ACC112 (cell line): Measurements from ENCODE around the gene SLC7A8.
A peak's percentile ranks its signal among the peaks of the same experiment; 100 is the strongest.
"Not testable (repeated sequence)": the region's sequence is repeated elsewhere in the genome, so short reads cannot be mapped to it uniquely, and the experiment has no call there.

Experiments
- H2AFZ ChIP-seq: fragments of 200-600 bp; sonication (generic); one replicate; pipeline ENCODE4 v1.6.0; 2017; ENCODE audit warnings: antibody characterized with exemption, low read length; ENCODE audit not compliant: unreplicated experiment
- H3K27ac ChIP-seq: fragments of 200-600 bp; sonication (generic); 2 replicates; pipeline ENCODE4 v1.5.1; 2014; ENCODE audit warnings: low read depth, mild to moderate bottlenecking, antibody characterized with exemption, low read length, moderate library complexity
- H3K27me3 ChIP-seq: fragments of 200-600 bp; sonication (generic); 2 replicates; pipeline ENCODE4 v1.6.1; 2014; ENCODE audit warnings: mild to moderate bottlenecking, antibody characterized with exemption, low read length, moderate library complexity, mixed read lengths; ENCODE audit not compliant: insufficient read depth
- H3K36me3 ChIP-seq: fragments of 200-600 bp; sonication (generic); 2 replicates; pipeline ENCODE4 v1.6.1; 2016; ENCODE audit warnings: mild to moderate bottlenecking, antibody characterized with exemption, low read length, moderate library complexity, mixed read lengths; ENCODE audit not compliant: insufficient read depth
- H3K4me1 ChIP-seq: fragments of 200-600 bp; sonication (generic); one replicate; pipeline ENCODE4 v1.6.1; 2016; ENCODE audit warnings: low read length, mixed read lengths; ENCODE audit not compliant: insufficient read depth, unreplicated experiment, control insufficient read depth
- H3K4me3 ChIP-seq: fragments of 200-600 bp; sonication (generic); 2 replicates; pipeline ENCODE4 v1.5.1; 2014; ENCODE audit warnings: mild to moderate bottlenecking, low read depth, low read length
- H3K79me2 ChIP-seq: fragments of 200-600 bp; sonication (generic); one replicate; pipeline ENCODE4 v1.6.0; 2016; ENCODE audit warnings: low read length; ENCODE audit not compliant: control insufficient read depth, unreplicated experiment, insufficient read depth

Gene SLC7A8

DNA sequence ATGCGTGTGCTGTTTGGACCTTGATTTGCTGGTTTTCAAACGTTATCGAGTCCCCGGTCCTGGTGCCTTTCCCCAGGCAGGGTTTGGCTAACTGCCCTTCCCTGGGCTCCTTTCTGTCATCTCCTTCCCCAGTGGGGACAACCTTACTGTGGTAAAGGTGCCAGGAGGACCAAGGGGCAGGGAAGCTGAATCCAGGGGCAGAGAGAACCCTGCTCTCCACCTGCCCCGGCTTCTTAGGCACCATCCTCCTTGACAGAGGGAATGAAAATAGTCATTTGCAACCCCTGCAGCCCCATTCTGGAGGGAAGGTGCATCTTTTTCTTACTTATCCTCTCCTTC, 69.4 kb downstream of the SLC7A8 start:
- peaks cover 33% of the 10 kb centered on the region for H3K4me1 ChIP-seq
- H3K4me3 ChIP-seq, result no peak overlapping the region
- H3K27ac ChIP-seq, result peak overlapping the region; percentile 94
- H2AFZ ChIP-seq, result peak overlapping the region; percentile 39
- H3K36me3 ChIP-seq, result no peaks in the 10 kb centered on the region
- H3K79me2 ChIP-seq, result no peaks in the 10 kb centered on the region
- H3K27me3 ChIP-seq, result no peaks in the 10 kb centered on the region

DNA sequence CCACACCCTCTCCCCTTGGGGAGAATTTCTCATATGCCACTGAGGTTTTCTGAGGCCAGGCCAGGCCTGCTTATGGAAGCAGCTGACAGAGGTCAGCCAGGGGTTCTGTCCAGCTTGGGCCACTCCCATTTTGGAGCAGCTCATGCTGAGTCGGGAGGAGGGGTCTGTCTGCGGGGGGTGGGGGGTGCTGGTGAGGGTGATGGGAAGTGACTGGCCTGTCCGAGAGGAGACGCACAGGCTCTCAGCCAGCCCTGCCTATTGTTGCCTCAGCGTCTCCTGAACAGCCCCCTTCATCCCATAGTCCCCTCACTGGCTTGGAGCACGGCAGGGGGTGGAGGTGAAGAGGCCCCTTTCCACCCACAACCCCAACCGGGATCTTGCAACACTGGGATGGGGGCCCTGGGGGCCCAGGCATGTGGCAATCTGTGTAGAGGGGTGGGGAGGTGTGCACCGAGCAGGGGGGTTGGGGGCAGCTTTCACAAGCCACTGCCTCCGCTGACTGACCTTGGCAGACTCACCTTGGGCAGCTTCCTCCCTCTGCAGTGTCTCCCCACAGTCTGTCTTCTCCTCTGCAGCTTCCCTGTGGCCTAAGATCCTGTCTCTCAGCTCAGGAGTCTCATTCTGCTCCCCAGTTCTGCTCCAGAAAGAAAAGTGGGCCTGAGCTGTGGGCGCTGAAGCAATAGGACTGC, 69.9 kb downstream of the SLC7A8 start:
- Histone ChIP-seq H3K27ac (peak overlapping the region; percentile 94), H3K4me3 (no peak overlapping the region), H3K27me3 (no peaks in the 10 kb centered on the region), H2AFZ (peak overlapping the region; percentile 39), H3K79me2 (no peaks in the 10 kb centered on the region), H3K36me3 (no peaks in the 10 kb centered on the region), H3K4me1 (peaks cover 33% of the 10 kb centered on the region)

DNA sequence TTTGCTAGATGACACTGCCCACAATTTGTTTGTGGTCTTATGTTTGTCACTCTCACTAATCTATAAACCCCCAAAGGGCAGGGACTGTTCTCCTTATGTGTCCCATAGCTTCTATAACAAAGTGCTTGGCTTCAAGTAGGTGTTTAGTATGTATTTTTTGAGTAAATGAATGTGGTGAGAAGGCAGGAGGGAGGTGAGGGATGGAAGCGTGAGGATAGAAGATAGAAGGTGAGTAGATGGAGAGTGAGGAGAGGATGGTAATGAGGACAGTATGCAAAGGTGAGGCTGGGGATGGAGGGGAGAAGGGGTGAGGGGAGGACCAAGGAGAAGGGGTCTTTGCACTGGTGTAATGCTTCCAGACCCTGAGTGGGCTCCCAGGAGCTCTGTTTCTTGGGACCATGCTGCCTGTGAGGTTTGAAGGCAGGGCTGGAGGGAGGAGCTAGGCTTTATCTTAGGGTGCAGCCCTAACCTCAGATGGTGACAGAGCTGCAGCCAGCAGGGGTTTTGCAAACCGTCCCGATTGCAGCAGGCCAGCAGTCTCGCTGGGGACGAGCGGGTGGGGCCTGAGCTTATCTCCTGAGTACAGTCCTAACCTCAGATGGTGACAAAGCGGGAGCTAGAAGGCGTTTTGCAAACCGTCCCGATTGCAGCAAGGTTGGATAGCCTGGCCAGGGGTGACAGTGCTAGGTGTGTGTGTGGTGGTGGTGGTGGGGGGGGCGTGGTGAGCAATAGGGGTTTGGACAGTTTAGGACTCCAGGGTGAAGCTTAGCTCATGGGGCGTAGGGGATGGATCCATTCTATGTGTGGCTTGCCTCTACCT, 70.9 kb downstream of the SLC7A8 start:
- H3K4me3 ChIP-seq, result no peak overlapping the region
- no peaks in the 10 kb centered on the region for H3K36me3 ChIP-seq
- peaks cover 33% of the 10 kb centered on the region for H3K4me1 ChIP-seq
- H3K27me3 ChIP-seq, result no peaks in the 10 kb centered on the region
- no peaks in the 10 kb centered on the region for H3K79me2 ChIP-seq
- H3K27ac ChIP-seq, result peak overlapping the region; percentile 94
- no peak overlapping the region for H2AFZ ChIP-seq

DNA sequence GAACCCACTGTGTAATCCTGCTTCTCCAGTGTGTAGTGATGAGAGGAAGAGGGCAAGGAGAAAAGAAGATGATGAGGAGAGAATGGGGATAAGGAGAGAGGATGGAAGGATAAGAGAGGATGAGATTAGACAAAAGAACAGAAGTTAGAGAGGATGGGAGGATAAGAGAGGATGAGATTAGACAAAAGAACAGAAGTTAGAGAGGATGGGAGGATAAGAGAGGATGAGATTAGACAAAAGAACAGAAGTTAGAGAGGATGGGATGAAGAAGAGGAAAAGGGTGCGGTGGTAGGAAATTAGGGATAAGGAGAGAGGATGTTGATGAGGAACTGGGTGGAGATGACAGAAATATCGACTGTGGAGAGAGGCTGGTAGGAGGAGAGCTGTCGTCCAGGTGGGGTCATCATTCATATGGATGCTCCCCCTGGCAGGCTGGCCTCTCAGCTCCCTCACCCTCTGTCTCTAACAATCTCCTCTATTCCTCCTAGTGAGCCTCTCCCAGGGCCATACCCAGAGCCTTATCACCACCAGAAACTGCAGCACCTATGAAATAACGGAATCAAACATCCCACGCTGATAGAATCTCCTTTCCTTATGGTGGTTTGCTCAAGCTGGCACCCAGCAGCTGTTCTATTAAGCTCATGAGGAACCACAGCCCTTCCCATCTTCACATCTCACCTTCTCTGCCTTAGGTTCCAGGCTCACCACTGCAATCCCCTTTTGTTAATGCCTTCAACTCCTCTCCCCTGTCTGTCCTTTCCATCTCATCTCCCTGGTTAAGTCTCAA, 72.7 kb downstream of the SLC7A8 start:
- H2AFZ ChIP-seq, result no peak overlapping the region
- no peaks in the 10 kb centered on the region for H3K27me3 ChIP-seq
- H3K79me2 ChIP-seq, result no peaks in the 10 kb centered on the region
- H3K27ac ChIP-seq, result no peak overlapping the region
- peaks cover 30% of the 10 kb centered on the region for H3K4me1 ChIP-seq
- H3K4me3 ChIP-seq, result no peak overlapping the region
- no peaks in the 10 kb centered on the region for H3K36me3 ChIP-seq

DNA sequence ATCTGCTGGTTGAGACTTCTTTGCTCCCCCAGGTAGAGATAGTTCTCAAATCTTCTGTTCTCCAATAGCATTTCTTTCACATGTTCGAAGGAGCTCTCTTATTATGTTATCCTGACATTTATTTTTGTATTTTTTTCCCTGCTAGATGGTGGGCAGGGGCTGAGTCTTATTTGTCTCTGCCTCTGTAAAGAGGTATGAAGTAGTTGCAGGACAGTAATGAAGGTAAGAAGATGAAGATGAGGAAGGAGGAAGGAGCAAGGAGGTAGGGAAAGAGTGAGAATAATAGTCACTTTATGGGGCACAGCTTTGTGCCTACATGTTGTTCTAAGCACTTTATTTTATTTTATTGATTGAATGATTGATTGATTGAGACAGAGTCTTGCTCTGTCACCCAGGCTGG, 73.7 kb downstream of the SLC7A8 start:
- no peak overlapping the region for H3K4me3 ChIP-seq
- peaks cover 22% of the 10 kb centered on the region for H3K4me1 ChIP-seq
- no peak overlapping the region for H2AFZ ChIP-seq
- no peak overlapping the region for H3K27ac ChIP-seq
- no peaks in the 10 kb centered on the region for H3K27me3 ChIP-seq
- no peaks in the 10 kb centered on the region for H3K36me3 ChIP-seq
- no peaks in the 10 kb centered on the region for H3K79me2 ChIP-seq

DNA sequence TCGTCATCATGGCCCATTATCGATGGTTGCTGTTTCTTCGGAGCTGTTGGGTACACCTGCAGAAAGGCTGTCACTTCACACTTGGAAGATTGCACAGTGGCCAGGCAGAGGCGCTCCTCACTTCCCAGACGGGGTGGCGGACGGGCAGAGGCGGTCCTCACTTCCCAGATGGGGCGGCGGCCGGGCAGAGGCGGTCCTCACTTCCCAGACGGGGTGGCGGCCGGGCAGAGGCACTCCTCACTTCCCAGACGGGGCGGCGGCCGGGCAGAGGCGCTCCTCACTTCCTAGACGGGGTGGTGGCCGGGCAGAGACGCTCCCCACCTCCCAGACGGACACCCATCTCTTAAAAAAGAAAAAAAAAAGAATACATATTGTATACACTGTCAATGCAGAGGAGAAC, 75.3 kb downstream of the SLC7A8 start:
- H2AFZ ChIP-seq, result not testable (repeated sequence)

DNA sequence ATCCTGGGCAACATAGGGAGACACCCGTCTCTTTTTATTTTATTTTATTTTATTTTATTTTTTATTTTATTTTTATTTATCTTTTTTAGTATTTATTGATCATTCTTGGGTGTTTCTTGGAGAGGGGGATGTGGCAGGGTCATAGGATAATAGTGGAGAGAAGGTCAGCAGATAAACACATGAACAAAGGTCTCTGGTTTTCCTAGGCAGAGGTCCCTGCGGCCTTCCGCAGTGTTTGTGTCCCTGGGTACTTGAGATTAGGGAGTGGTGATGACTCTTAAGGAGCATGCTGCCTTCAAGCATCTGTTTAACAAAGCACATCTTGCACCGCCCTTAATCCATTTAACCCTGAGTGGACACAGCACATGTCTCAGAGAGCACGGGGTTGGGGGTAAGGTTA, 75.8 kb downstream of the SLC7A8 start:
- not testable (repeated sequence) for H3K36me3 ChIP-seq, H3K27ac ChIP-seq, H3K4me1 ChIP-seq, H2AFZ ChIP-seq, H3K79me2 ChIP-seq, H3K4me3 ChIP-seq, H3K27me3 ChIP-seq

More for the DNA sequence above, 75.3 kb downstream of the SLC7A8 start:
- H3K36me3 ChIP-seq, H3K4me3 ChIP-seq, H3K4me1 ChIP-seq, H3K27me3 ChIP-seq, H3K27ac ChIP-seq, H3K79me2 ChIP-seq: not testable (repeated sequence)

DNA sequence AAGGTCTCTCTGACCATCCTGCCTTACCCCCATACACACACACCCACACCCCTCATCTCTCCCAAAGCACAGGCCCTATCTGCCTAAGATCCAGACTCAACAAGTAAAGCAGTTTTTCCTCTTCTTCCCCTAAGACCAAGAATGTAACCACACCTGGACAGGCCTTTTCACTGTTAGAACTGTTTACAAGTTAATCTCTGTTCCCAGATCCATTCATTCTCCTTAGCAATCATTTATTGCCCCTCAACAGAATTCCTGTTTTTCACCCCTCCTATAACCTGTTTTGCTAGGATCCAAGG, 76.8 kb downstream of the SLC7A8 start:
- H3K79me2 ChIP-seq, result no peaks in the 10 kb centered on the region
- H3K36me3 ChIP-seq, result no peaks in the 10 kb centered on the region
- no peak overlapping the region for H3K4me3 ChIP-seq
- H3K4me1 ChIP-seq, result no peaks in the 10 kb centered on the region
- H3K27ac ChIP-seq, result no peak overlapping the region
- no peaks in the 10 kb centered on the region for H3K27me3 ChIP-seq
- H2AFZ ChIP-seq, result no peak overlapping the region

DNA sequence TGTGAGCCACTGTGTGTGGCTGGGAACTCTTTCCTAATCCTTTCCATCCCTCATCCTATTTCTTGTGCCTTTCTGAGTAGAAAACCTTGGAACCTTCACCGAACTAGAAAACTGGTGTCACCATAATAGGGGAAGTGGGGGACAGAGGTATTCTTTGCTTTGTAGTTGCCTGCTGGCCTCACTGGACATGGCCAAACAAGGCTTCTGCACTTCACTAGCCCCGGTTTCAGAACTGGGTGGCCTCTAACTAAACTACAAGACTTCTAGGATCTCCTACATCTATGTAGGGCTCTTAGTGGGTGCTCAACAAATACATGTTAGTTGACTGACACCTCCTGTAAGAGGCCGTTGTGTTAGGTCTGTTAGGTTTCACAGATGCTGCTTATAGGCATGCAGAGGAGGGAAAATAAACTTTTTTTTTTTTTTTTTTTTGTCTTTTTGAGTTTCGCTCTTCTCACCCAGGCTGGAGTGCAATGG, 78.1 kb downstream of the SLC7A8 start:
- no peaks in the 10 kb centered on the region for H3K27me3 ChIP-seq
- no peak overlapping the region for H3K4me3 ChIP-seq
- H2AFZ ChIP-seq, result no peak overlapping the region
- H3K27ac ChIP-seq, result no peak overlapping the region
- H3K4me1 ChIP-seq, result no peaks in the 10 kb centered on the region
- H3K79me2 ChIP-seq, result no peaks in the 10 kb centered on the region
- H3K36me3 ChIP-seq, result no peaks in the 10 kb centered on the region

DNA sequence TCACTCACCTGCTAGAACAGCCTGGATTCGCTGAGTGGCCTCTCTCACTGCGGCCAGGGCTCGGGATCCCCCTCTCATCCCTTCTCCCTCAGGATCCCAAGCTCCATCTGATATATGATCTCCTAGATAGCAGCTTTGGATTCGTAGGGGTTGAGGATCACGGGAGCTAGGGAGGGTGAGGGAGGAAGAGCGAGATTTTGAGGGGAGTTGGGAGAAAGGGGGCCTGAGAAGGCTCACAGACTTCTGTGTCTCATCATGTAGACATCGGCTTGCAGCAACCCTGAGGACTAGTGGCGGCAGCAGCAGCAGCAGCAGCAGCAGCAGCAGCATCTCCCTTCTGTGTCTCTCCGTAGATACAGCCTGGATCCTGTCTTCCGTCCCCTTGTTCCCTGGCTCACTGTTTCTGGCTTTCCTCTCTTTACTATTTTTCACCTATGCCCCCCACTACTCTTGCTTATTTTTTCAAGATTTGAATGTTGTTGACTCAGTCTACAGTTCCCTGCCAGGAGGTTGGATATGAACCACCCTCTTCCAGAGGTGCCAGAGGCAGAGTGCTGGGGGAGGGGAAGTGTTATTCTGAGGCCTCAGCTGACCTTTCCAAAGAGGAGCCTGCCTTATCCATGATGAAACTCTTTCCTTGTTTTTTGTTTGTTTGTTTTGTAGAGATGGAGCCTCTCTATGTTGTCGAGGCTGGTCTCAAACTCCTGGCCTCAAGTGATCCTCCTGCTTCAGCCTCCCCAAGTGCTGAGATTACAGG, 78.7 kb downstream of the SLC7A8 start, which contains the start of gene CIROP:
Gene CIROP, minus strand, starts transcription at position 399 of the 757 bp plus-strand sequence. Its CDS starts 69 bp downstream, at position 330.
- H3K27me3 ChIP-seq, result no peaks in the 10 kb centered on the region
- no peaks in the 10 kb centered on the region for H3K36me3 ChIP-seq
- no peak within 1 kb of the TSS for H3K27ac ChIP-seq
- no peak within 1 kb of the TSS for H2AFZ ChIP-seq
- peaks cover under 1% of the 10 kb centered on the region for H3K79me2 ChIP-seq
- H3K4me1 ChIP-seq, result no peaks in the 10 kb centered on the region
- H3K4me3 ChIP-seq, result no peak within 1 kb of the TSS
